SHP77 treated with DMSO at 0.1 percent for 48 hours (cell line): ENCODE data around the gene HTRA1.

Experiments
- DNase-seq: peaks from one replicate; lab custom pipeline; 2025; lab: John Stamatoyannopoulos, UW

The HTRA1 gene

DNA sequence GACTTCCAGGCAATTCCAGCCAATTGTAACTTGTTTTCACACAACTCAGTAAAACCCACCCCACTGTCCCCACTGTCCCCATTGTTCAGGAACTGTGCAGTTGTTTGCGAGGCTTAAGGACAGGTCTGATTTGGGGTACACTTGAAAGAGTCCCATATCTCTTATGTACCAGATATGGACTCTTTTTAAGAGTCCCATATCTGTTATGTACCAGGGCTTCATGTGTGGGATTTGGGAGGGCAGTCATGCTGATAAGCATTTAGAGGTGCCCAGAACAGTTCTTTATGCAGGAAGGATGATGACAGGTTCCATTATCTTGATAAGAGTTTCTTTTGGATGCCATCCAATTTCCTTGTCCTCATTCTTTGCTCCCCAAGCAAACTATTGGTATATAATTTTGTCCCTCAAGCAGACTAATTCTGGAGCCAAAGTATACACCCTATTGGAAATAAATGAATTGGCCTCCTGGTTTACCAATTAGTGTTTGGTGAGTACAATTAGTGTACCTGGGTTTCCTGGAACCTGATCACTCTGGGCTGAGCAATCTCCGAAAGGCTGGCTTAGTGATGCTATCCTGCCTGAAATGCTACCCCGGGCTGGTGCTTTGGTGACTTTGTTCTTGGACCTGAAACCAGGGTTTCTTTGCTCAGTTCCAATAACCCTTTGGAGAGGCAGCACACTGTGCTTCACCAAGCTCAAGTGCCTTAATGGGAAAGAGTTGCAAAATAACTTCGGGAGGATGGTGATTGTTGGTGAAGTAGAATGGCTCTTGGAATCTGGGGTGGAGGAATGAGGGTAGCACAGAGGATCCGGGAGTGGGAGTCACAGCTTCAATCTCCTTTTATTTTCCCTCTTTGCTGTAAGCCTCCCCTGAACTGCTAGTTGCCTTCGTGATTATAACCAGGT is 93.0 kb downstream of the HTRA1 start:
- no peak for DNase-seq

GRCh38 chr10:122555442-122555841 is 94.1 kb downstream of the HTRA1 start:
- peak; percentile 28 for DNase-seq

DNA sequence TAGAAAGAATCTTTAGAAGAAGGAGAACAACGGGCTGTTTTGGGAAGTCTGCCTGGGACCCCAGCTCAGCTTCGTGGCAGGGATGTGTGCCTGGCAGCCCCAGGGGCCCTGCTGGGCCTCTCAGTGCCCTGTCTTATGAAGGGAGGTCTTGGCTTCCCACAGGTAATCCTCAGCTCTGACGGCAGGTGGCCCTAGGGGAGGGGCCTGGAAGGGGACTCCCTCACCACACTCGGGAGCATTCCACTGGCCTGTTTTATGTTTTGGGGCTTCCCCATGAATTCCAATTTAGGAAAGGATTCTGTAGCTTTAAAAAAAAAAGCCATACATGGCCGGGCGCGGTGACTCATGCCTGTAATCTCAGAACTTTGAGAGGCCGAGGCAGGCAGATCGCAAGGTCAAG is 96.2 kb downstream of the HTRA1 start:
- no peak for DNase-seq

DNA sequence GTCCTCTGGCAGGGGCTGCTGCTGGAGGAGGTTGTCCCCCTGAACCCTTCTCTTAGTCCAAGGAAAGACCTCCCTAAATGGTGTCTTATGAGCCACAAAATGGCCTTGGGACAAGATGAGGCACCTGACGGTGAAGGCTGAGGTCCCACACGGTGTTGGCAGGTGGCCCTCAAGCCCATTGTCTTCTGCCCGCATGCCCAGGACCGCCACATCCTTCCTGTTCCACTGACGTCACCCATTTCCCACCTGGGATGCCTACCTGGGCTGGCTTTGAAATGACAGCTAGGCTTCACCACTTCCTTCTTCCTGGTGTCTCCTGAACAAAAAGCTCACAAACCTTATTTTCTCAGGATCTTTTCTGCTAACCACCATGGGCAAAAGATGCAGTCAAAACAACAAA is 97.1 kb downstream of the HTRA1 start:
- DNase-seq = no peak

DNA sequence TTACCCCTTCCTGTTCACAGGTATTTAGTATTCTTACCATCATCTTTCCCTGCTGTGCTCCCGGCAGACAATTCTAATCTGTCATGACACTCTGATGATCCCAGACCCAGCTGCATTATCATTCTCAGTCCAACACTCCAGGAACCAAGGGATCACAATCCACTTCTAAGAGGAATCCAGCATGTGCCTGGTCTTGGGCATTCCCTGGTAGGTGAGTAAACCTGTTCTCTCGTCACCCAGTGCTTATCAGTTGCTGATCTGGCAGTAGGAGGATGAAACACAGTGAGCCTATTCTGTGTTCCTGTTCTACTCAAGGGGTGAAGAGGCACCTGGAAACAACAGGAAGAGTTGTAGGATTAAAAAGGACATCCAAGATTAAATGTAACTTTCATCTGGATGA is 97.9 kb downstream of the HTRA1 start:
- no peak for DNase-seq

- no peak for DNase-seq
Observed at GRCh38 chr10:122560279-122560804, 99.0 kb downstream of the HTRA1 start, which contains the start of gene DMBT1. TSS of gene DMBT1 (plus strand) at chr10:122560754. CDS start at chr10:122560771, 17 bp downstream.

DNA sequence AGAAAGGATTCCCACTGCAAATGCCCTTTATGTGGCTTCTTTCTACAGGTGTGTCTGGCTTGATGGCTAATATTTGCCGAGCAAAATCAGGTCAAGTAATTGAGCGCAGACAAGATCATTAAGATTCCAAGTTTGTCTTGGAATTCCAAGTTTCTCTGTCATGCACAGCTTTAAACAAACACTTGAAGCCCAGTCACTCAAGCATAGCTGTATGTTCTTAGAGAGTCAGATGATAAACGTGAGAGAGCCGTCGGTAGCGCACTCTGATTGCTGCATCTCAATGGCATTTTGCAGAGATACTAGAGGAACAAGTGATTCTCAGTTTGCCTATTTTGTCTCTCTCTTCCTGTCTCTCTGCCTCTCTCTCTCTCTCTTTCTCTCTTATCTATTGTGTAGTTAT is 99.9 kb downstream of the HTRA1 start:
- no peak for DNase-seq

GRCh38 chr10:122561792-122562191 is 100.4 kb downstream of the HTRA1 start:
- no peak for DNase-seq
